DMS153 treated with DMSO at 0.1 percent for 48 hours (cell line): ENCODE data around the gene GM2A.
"Not testable (repeated sequence)": the region's sequence is repeated elsewhere in the genome, so short reads cannot be mapped to it uniquely, and the experiment has no call there.

Experiments used
- DNase-seq: peaks from one replicate; lab custom pipeline; 2025; ENCODE audit not compliant: unreplicated experiment; lab: John Stamatoyannopoulos, UW

The GM2A gene

GRCh38 chr5:151251001-151251551 is 1.9 kb upstream of the GM2A start:
- no peak for DNase-seq

GRCh38 chr5:151251621-151252020 is 1.4 kb upstream of the GM2A start:
- no peak for DNase-seq

- no peak for DNase-seq
Observed at GRCh38 chr5:151253605-151253950, 593 bp downstream of the GM2A start.

GRCh38 chr5:151254556-151254955 is 1.6 kb downstream of the GM2A start:
- no peak for DNase-seq

GRCh38 chr5:151254990-151255389 is 2.0 kb downstream of the GM2A start:
- DNase-seq, result not testable (repeated sequence)

GRCh38 chr5:151255621-151256286 is 2.8 kb downstream of the GM2A start:
- no peak for DNase-seq

GRCh38 chr5:151257731-151258181 is 4.8 kb downstream of the GM2A start:
- no peak for DNase-seq

- no peak for DNase-seq
Observed at GRCh38 chr5:151258201-151258611, 5.2 kb downstream of the GM2A start.

DNA sequence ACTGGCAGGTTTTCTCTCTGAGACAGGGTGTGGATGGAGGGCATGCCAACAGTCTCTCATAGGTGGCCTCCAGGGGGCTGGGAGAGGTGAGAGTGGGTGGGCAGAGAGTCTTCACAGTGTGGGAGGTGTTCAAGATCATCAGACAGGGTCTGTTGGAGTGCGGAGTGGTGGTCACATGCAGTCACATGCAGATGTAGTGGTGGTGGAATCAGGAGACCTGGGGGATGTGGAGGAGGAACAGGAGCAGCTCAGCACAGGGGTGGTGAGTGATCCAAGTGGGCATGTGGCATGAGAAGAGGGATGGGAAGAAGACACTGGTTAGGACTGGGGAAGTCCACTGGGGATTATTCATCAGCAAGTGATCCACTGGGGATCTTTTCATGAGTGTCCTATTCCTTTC is 5.8 kb downstream of the GM2A start:
- DNase-seq, result no peak

- no peak for DNase-seq
Observed at GRCh38 chr5:151259931-151260330, 6.9 kb downstream of the GM2A start.

DNA sequence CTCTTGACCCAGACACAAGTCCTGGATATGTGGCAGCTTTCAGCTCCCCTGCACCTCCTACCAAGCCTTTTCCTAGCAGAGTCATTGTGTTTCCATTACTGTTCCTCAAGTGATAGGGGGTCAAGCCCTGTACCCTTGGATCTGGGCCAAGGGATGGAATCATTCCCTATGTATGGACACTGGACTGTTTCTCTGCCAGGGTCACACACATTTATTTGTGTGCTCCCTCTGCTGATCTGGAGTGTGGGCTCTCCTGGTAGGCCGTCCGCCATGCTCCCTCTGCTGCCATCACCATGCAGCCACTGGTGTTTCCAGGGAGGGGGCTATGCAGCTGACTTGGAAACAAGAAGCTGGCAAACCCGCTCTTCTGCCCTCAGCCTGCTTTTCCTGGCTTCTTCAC is 9.5 kb downstream of the GM2A start:
- no peak for DNase-seq

DNA sequence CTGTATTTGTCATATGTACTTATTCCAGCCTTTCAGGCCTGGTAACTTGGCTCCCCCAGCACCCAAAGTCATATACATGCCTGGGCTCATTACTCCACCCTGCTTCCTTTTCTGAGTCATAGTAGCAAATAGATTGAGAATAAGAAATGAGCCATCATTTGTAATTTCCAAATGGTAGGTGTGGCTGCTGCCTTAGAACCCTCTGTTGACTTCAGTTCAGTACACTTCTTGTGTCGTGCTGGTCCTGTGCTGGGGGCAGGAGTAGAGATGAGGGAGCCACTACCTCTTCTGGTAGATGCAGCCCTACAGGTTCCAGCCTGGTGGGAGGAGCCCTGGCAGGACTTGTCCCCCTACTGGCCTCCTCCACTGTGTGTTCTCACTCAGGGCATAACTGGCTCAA is 11.1 kb downstream of the GM2A start:
- DNase-seq, result no peak

DNA sequence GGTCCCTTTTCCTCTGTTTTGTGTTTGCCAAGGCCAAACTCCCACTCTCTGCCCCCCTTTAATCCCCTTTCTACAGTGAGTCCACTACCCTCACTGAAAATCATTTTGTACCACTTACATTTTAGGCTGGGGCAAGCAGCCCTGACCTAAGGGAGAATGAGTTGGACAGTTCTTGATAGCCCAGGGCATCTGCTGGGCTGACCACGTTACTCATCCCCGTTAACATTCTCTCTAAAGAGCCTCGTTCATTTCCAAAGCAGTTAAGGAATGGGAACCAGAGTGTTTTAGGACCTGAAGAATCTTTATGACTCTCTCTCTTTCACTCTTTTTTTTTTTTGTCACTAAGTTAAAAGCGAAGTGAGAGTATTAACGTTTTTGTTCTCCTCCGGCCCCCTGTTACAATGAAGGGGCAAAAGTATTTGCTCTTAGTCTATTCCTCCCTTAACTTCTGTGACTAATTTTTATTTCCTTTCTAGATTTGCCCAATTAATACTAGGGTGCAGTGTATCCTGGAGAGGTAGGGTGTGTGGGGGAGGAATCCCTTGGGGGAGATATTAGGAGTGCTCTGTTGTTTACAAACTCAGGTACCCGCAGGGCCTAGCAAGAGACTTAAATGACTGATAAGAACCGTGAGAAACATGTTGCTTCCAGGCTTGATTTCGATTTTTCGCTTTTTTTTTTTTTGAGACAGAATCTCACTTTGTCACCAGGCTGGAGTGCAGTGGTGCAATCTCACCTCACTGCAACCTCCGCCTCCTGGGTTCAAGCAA is 14.7 kb downstream of the GM2A start:
- DNase-seq, result no peak

- no peak for DNase-seq
Observed at GRCh38 chr5:151270599-151270998, 17.6 kb downstream of the GM2A start.

DNA sequence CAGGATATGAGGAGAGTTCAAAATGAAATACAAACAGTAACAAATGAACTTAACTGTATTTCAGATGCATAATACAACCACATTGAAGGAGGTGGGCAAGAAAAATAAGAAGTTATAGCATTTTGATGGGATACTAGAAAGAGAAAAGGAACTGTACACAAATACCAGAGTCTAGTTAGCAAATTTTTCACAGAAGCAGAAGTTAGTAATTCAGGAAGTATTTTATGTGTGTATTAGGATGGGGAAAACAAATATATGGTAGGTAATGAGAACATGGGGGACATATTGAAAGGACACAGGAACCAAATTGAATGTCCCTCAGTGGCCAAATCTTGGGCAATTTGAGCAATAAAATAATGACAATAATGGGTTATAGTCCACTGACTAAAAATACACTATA is 18.4 kb downstream of the GM2A start:
- DNase-seq, result no peak

GRCh38 chr5:151274666-151275065 is 21.7 kb downstream of the GM2A start:
- DNase-seq, result no peak

- no peak for DNase-seq
Observed at GRCh38 chr5:151275803-151276202, 22.8 kb downstream of the GM2A start.

GRCh38 chr5:151278845-151279244 is 25.9 kb downstream of the GM2A start:
- DNase-seq, result no peak

DNA sequence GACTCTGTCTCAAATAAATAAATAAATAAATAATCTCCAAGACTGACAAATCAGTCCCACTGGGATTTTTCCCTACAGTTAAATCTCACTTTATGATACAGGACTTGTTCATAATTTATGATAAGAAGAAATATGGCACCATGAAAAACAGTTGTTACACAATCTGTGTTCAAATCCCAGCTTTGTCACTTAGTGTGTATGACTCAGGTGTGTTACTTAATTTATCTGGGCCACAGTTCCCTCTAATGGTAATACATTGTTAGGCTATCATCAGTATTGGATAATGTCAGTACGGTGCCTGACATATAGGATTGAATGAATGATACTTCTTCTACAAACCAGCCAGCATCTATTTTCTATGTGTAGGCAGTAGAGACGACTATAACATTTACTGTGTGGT is 27.5 kb downstream of the GM2A start:
- DNase-seq, result no peak

DNA sequence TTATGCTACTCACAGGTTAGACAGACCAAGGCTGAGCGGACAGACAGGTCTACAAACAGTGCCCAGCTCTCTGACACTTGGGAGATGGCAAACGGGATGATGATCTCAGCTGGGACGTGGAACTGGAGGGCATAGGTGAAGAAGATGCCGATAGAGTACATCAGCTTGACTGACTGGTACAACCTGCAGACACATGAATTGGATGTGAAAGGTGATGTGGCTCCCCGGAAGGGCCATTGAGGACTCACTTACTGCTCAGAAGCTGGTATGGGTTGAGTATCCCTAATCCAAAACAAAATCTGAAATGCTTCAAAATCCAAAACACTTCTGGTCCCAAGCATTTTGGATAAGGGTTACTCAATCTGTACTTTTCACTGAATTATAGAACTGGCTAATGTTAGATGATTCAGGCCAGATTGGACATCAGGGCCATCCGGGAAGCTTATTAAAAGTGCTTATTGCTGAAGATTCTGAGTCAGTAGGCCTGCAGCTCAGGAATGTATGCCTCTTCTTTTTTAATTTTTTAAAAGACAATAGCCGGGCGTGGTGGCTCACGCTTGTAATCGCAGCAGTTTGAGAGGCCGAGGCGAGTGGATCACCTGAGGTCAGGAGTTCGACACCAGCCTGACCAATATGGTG is 28.1 kb downstream of the GM2A start:
- no peak for DNase-seq

DNA sequence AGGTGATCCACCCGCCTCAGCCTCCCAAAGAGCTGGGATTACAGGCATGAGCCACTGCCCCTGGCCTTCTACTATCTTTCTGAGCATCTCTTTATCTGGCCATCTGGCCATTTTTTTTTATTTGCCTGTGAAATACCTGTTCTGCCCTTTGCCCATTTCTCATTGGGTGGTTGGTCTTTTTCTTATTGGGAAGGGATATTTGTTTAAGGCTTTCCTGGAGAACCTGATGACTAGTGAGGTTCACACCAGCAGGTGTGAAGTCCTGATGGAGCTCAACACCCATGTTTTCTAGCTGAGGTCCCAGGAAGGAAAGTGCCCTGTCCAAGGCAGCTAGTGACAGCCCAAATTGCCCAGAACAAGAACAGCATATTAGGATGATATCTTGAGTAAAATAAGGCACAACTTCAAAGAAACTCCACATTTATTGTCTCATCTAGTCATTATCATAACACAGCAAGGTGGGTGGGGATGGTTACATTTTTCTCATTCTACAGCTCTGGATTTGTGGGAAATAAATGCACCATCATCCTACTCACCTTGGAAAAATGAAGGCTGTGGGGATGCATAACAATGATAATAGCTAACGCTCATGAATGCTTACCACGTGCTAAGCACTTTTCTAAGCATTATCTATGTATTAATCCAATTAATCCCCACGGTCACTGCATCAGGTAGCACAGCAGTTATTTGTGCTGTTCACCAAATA is 30.3 kb downstream of the GM2A start:
- no peak for DNase-seq
